ENCODE measurements around the gene RAET1G. TPM values are rescaled to one million over a fixed set of nuclear protein-coding genes. Genes with fewer than 3 reads are reported as not detected.

RAET1G gene
- total RNA-seq, 1 donor: not detected

DNA sequence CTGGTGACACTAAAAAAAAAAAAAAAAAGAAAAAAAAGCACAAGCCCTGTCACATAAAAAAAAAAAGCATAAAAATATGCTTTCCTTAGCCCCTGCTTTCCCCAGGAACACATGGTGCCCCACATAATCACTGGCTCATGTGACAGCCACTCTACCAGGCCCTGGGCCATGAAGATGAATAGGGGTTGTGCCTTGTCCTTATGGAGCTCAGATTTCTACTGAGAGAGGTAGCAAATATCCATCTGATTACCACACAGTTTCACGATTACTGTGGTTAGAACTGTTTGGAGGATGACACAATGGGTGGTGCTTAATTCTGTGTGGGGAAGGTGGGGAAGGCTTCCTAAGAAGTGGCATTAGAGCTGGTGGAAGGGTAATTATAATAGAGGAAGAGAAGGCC, 34.3 kb downstream of the RAET1G start:
- H3K27me3 ChIP-seq (ENCODE audit: insufficient read depth, low read length): no peaks in the 10 kb centered on the region
- H3K9me3 ChIP-seq (ENCODE audit: low read depth, low read length): no peaks in the 10 kb centered on the region
- H3K4me3 ChIP-seq (ENCODE audit: low read length): no peak overlapping the region
- no peaks in the 10 kb centered on the region for H3K4me1 ChIP-seq (ENCODE audit: insufficient read depth, low read length)

DNA sequence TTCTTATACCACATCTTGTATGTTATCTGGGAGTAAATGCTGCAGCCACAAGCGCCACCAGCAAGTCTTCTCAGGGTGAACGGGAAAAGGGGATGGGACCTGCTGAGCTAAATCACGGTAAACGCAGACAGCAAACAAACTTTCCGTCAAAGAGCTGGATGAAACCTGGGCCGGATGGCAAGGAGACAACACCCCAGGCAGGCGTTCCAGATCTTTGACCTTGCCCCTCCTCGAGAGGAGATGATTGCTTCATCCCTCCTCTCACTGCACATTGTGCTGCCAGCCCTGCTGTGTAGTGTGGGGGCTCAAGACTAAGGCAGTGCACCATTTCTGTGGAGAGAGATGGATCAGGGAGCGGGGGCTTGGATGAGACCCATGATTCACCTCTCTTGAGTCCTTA, 34.8 kb downstream of the RAET1G start:
- no peak overlapping the region for H3K4me3 ChIP-seq (ENCODE audit: low read length)
- H3K9me3 ChIP-seq (ENCODE audit: low read depth, low read length): no peaks in the 10 kb centered on the region

DNA sequence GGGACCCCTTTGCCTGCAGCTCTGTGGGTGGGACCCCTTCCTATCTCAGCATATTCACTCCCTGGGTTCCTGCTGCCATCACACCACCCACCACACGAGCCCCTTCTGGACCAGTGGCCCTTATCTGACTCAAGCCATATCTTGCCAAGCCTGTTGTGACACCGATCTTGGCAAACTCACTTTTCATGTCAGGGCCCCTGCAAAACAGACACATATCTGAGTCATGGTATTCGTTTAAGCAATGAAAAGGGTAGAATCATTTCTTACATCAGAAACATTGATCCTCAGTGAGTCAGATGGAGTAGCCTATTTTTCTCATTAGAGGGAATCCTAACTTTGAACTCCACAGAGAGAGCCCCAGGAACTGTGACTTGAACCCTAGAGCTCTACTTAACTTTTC, 35.6 kb downstream of the RAET1G start:
- Histone ChIP-seq H3K4me1 (ENCODE audit: insufficient read depth, low read length) (no peaks in the 10 kb centered on the region), H3K9me3 (ENCODE audit: low read depth, low read length) (no peaks in the 10 kb centered on the region), H3K4me3 (ENCODE audit: low read length) (no peak overlapping the region), H3K27me3 (ENCODE audit: insufficient read depth, low read length) (no peaks in the 10 kb centered on the region)

More for the DNA sequence above, 34.8 kb downstream of the RAET1G start:
- no peaks in the 10 kb centered on the region for H3K4me1 ChIP-seq (ENCODE audit: insufficient read depth, low read length)
- no peaks in the 10 kb centered on the region for H3K27me3 ChIP-seq (ENCODE audit: insufficient read depth, low read length)

DNA sequence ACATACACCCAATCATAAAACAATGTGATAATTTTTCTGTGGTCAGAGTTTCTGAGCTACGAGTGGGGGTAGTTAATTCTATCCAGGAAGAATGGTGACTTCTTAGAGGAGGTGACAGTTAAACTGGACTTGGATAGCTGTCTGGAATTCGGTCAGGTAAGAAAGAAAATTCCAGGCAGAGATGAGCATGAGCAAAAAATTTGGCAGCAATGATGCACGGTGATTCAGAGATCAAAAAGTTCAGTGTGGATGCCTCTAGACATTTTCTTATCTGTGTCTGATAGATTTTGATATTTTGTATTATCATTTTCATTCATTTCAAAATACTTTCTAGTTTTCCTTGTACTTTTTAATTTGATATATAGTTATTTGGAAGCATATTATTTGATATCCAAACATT, 37.0 kb downstream of the RAET1G start:
- no peak overlapping the region for H3K4me3 ChIP-seq (ENCODE audit: low read length)
- no peaks in the 10 kb centered on the region for H3K9me3 ChIP-seq (ENCODE audit: low read depth, low read length)
- H3K27me3 ChIP-seq (ENCODE audit: insufficient read depth, low read length): peaks cover 4% of the 10 kb centered on the region
- H3K4me1 ChIP-seq (ENCODE audit: insufficient read depth, low read length): no peaks in the 10 kb centered on the region

DNA sequence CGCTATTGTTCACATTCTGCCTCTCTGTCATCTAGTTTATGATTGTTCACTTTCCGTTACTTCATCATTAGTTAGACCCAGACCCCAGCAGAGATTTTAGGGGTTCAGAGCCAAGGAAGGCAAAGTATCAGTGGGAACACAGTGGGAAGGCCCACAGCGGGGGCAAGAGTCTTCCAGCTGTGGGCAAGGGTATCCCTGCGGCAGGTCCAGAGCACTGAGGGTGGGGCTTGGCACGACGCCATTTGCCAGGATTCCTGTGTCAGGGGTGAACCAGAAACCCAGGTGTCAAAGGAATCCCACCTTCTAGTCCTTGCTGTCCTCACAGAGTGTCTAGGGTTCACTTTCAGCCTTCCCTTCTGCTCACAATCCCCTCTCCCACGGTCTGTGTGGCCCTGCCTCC, 38.3 kb downstream of the RAET1G start:
- Histone ChIP-seq H3K4me3 (ENCODE audit: low read length) (no peak overlapping the region), H3K9me3 (ENCODE audit: low read depth, low read length) (no peaks in the 10 kb centered on the region), H3K4me1 (ENCODE audit: insufficient read depth, low read length) (no peaks in the 10 kb centered on the region), H3K27me3 (ENCODE audit: insufficient read depth, low read length) (peaks cover 4% of the 10 kb centered on the region)

DNA sequence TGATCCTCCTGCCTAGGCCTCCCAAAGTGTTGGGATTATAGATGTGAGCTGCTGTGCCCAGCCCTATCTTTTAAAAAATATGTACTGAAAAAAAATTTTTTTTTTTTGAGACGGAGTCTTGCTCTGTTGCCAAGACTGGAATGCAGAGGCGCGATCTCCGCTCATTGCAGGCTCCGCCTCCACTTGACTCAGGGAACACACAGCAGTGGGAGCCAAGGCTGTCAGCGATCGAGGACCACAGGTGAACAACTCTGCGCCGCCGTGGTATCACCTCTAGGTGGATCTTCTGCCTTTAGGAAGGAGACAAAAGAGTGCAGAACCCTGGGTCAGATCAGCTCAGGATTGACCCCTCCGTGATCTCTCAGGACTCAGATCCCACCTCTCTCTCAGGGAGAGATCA, 38.7 kb downstream of the RAET1G start:
- Histone ChIP-seq H3K27me3 (ENCODE audit: insufficient read depth, low read length) (peaks cover 4% of the 10 kb centered on the region), H3K9me3 (ENCODE audit: low read depth, low read length) (no peaks in the 10 kb centered on the region), H3K4me3 (ENCODE audit: low read length) (no peak overlapping the region), H3K4me1 (ENCODE audit: insufficient read depth, low read length) (no peaks in the 10 kb centered on the region)

DNA sequence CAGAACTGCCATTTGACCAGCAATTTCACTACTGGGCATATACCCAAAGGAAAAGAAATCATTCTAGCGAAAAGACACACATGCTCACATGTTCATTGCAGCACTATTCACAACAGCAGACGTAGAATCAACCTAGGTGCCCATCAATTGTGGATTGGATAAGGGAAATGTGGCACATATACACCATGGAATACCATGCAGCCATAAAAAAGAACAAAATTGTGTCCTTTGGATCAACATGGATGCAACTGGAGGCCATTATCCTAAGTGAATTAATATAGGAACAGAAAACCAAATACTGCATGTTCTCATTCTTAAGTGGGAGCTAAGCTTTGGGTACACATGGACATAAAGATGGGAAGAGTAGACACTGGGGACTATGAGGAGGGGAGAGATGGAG, 41.1 kb downstream of the RAET1G start:
- no peak overlapping the region for H3K4me3 ChIP-seq (ENCODE audit: low read length)
- peaks cover 20% of the 10 kb centered on the region for H3K27me3 ChIP-seq (ENCODE audit: insufficient read depth, low read length)
- H3K4me1 ChIP-seq (ENCODE audit: insufficient read depth, low read length): no peaks in the 10 kb centered on the region
- no peaks in the 10 kb centered on the region for H3K9me3 ChIP-seq (ENCODE audit: low read depth, low read length)

DNA sequence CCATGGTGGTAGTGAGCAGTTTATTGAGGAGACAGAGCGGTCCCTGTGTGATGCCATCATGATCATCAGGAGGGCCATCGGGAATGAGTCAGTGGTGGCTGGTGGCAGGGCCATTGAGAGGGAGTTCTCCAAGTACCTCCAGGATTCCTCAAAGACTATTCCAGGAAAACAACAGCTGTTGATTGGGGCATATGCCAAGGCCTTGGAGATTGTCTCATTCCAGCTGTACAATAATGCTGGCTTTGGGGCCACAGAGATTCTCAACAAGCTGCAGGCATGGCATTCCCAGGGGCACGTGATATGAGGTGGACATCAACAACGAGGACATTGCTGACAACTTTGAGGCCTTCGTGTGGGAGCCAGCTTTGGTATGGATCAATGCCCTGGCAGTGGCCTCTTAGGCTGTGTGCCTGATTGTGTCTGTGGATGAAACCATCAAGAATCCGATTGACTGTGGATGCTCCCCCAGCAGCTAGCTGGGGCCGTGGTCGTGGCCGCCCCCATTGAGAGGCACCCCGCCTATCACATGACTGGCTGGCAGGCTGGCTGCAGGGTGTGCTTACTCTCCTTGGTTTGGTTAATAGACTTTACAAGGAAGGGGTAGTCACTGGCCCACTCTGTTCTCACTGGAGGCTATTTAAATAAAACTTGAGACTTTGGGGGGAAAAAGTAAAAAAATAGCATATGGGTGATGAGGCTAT, 41.7 kb downstream of the RAET1G start:
- Histone ChIP-seq H3K4me3 (ENCODE audit: low read length) (no peak overlapping the region), H3K4me1 (ENCODE audit: insufficient read depth, low read length) (no peaks in the 10 kb centered on the region), H3K27me3 (ENCODE audit: insufficient read depth, low read length) (peaks cover 23% of the 10 kb centered on the region), H3K9me3 (ENCODE audit: low read depth, low read length) (no peaks in the 10 kb centered on the region)

DNA sequence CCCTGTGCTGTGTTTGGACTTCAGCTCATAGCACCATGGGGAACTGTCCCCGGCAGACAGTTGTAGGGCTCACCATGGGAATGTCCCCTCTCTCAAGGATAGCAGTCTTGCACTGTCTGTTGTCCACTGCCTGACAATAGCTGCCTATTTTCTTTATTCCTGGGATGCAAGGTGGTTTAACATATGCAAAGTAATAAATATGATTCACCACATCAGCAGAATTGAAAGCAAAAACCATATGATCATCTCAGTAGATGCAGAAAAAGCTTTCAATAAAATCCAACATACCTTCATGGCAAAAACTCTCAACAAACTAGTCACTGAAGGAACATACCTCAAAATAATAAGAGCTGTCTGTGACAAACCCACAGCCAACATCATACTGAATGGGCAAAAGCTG, 45.3 kb downstream of the RAET1G start:
- peaks cover 33% of the 10 kb centered on the region for H3K27me3 ChIP-seq (ENCODE audit: insufficient read depth, low read length)
- no peak overlapping the region for H3K4me3 ChIP-seq (ENCODE audit: low read length)
- no peaks in the 10 kb centered on the region for H3K9me3 ChIP-seq (ENCODE audit: low read depth, low read length)
- no peaks in the 10 kb centered on the region for H3K4me1 ChIP-seq (ENCODE audit: insufficient read depth, low read length)

DNA sequence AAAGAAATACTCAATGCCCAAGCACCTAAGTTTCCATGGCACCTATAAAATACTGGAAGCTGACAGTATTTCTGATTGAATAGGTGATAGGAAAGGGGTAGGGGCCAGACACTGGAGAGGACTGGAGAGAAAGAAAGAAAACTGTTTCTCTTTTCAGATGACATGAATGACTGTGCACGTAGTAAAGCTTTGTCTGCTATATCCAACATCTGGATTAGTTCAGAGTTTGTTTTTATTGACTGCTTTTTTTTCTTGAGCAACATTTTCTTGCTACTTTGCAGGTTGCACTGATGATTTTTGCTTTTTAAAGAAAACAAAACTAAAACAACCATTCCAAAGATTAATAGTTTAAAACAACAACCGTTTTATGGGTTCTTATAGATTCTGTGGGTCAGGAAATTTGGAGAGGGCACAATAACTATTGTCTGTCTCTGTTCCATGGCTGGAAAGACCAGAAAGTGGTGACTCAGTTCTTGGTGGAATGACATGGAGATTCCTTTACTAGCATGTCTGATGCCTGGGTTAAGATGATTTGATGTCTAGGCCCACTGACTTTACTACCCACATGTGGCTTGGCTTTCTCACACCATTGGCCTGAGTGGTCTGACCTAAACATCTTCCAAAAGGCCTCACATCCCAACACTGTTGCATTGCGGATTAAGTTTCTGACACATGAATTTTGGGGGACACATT, 46.5 kb downstream of the RAET1G start:
- Histone ChIP-seq H3K4me1 (ENCODE audit: insufficient read depth, low read length) (no peaks in the 10 kb centered on the region), H3K9me3 (ENCODE audit: low read depth, low read length) (no peaks in the 10 kb centered on the region), H3K4me3 (ENCODE audit: low read length) (no peak overlapping the region), H3K27me3 (ENCODE audit: insufficient read depth, low read length) (peaks cover 32% of the 10 kb centered on the region)

DNA sequence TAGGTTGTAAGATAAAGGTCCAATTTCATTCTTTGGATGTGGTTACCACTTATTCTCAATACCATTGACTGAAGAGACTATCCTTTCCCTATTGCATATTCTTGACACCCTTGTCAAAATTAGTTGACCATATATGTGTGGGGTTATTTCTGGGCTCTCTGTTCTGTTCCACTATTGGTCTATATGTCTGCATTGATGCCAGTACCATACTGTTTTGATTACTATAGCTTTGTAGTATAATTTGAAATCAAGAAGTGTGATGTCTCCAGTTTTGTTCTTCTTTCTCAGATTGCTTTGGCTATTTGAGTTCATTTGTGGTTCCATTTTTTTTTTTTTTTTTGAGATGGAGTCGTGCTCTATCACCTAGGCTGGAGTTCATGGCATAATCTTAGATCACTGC, 50.7 kb downstream of the RAET1G start:
- peaks cover 20% of the 10 kb centered on the region for H3K27me3 ChIP-seq (ENCODE audit: insufficient read depth, low read length)
- H3K4me3 ChIP-seq (ENCODE audit: low read length): no peak overlapping the region
- H3K4me1 ChIP-seq (ENCODE audit: insufficient read depth, low read length): no peaks in the 10 kb centered on the region
- H3K9me3 ChIP-seq (ENCODE audit: low read depth, low read length): no peaks in the 10 kb centered on the region

DNA sequence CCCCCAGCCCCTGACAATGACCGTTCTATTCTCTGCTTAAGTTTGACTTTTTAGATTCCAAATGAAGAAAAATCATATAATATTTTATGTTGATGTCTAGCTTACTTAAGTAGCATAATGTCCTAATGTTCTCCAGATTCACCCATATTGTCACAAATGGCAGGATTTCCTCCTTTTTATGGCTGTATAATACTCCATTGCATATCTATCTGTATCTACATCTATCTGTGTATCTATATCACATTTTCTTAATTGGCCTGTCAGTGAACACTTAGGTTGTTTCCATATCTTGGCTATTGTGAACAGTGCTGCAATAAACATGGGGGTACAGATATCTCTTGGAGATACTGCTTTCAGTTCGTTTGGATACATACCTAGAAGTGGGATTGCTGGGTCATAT, 51.7 kb downstream of the RAET1G start:
- H3K27me3 ChIP-seq (ENCODE audit: insufficient read depth, low read length): peaks cover 13% of the 10 kb centered on the region
- H3K4me1 ChIP-seq (ENCODE audit: insufficient read depth, low read length): no peaks in the 10 kb centered on the region
- no peaks in the 10 kb centered on the region for H3K9me3 ChIP-seq (ENCODE audit: low read depth, low read length)
- no peak overlapping the region for H3K4me3 ChIP-seq (ENCODE audit: low read length)

DNA sequence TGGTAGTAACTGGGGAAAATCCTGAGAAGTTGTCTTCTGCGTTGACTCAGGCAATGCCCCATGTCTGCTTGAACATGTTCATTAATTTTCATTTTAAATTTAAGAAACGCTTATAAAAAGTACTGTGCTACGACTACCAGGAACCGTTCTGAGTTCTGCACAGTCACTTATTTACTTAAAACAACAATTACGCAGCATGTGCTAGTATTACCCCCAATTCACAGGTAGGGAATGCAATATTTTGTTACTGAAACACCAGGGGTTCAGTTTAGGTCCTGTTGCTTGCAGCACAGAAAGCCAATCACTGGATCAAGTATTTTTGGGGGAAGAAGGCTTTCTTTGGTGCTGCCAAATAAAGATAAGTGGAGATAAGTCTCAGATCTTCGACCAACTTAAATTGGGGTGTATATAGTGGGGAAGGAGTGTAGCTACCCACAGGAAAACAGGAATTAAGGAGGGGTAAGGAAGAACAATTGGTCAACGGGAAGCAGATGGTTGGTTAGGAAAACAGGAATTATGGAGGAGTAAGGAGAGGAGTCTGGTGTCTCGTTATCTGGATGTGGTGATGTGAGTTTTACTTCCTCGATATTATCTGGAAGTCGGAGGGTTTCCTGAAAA, 53.5 kb downstream of the RAET1G start:
- Histone ChIP-seq H3K4me1 (ENCODE audit: insufficient read depth, low read length) (peaks cover 5% of the 10 kb centered on the region), H3K27me3 (ENCODE audit: insufficient read depth, low read length) (peaks cover 6% of the 10 kb centered on the region), H3K9me3 (ENCODE audit: low read depth, low read length) (no peaks in the 10 kb centered on the region), H3K4me3 (ENCODE audit: low read length) (no peak overlapping the region)

DNA sequence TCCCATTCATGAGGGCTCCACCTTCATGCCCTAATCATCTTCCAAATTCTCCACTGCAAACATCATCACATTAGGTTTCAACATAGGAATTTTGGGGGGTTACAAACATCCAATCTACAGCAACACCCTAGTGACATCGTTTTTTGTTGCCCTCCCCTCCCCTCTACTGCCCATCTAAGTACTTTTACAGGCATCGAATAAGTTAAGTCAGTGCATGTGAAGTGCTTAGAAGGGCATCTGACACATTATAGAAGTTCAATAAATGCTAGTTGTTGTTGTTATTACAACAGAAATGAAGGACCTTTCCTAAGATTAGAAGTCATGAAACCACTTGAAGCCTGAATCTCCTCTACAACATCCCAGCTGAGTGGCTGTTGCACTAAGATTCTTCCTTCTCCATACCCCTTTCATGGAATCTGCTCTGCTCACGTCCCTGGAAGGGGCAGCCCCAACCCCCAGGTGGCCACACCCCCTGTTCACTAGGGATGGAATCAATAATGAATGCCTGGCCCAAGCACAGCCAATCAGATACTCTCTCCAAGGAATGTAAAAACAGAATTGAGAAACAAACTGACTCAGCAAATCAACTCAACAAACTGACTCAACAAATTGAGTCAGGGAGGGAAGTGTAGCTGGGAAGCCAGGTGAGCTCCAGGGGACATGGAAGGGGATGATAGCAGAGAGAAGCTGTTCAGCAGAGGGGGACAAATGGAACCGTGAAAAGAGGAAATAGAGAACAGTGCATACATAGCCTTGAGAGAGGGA, 54.9 kb downstream of the RAET1G start:
- H3K27me3 ChIP-seq (ENCODE audit: insufficient read depth, low read length): peaks cover 3% of the 10 kb centered on the region
- H3K9me3 ChIP-seq (ENCODE audit: low read depth, low read length): no peaks in the 10 kb centered on the region
- no peak overlapping the region for H3K4me3 ChIP-seq (ENCODE audit: low read length)
- H3K4me1 ChIP-seq (ENCODE audit: insufficient read depth, low read length): peaks cover 14% of the 10 kb centered on the region

All from mononuclear cell (primary cell).